Measurements from ENCODE around the gene PRM1. TPM values are rescaled to one million over a fixed set of nuclear protein-coding genes. Genes with fewer than 3 reads are reported as not detected.

The PRM1 gene
- total RNA-seq, 4 donors from 2014 or later = not detected

DNA sequence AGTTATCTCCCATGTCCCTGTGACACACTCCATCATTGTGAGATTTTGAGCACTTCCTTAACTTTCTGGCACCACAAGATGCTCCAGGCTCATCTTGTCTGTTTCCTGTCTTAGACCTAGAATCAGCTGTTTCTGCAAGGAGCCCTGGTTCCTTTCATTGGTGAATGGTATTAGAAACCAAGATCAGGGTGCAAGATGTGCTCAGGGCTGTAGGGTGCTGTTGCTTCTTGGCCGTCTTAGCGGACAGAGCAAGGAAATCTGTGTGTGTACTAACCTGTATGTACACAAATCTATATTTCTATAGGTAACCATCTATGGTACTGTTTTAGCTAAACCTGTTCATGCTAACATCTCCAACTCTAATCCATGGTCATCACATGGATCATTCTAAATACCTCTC lies 8.1 kb upstream of the PRM1 start:
- intact Hi-C loops (cut with DNase I; ENCODE audit: low total_unique reads) = no loop called here
- Histone ChIP-seq H3K9me3 (no peaks in the 10 kb centered on the region), H3K27me3 (no peaks in the 10 kb centered on the region), H3K4me3 (no peak overlapping the region), H3K27ac (no peak overlapping the region), H3K4me1 (no peaks in the 10 kb centered on the region), H3K36me3 (no peaks in the 10 kb centered on the region)
- DNase-seq = no peak
- TF ChIP-seq, protein P1, sequence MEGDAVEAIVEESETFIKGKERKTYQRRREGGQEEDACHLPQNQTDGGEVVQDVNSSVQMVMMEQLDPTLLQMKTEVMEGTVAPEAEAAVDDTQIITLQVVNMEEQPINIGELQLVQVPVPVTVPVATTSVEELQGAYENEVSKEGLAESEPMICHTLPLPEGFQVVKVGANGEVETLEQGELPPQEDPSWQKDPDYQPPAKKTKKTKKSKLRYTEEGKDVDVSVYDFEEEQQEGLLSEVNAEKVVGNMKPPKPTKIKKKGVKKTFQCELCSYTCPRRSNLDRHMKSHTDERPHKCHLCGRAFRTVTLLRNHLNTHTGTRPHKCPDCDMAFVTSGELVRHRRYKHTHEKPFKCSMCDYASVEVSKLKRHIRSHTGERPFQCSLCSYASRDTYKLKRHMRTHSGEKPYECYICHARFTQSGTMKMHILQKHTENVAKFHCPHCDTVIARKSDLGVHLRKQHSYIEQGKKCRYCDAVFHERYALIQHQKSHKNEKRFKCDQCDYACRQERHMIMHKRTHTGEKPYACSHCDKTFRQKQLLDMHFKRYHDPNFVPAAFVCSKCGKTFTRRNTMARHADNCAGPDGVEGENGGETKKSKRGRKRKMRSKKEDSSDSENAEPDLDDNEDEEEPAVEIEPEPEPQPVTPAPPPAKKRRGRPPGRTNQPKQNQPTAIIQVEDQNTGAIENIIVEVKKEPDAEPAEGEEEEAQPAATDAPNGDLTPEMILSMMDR (IDR thresholded peaks at IDR 0.05) = no peak

DNA sequence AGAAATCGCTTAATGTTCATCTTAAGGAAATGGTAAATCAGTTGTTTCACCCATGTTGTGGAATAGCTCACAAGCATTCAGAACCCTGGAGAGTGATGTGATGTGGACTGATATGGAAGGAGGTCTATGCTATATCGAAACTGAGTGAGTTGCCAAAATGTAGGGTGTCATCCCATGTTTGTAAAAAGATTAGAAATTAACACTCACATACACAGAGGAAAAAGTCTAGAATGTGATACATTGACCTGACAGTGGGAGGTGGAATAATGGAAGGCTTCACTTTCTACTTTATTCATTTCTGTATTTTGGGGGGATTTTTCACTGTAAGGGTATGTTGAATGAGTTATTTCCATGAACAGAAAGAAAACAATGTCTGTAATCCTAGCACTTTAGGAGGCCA lies 4.7 kb upstream of the PRM1 start:
- Histone ChIP-seq H3K36me3 (no peaks in the 10 kb centered on the region), H3K9me3 (no peaks in the 10 kb centered on the region), H3K4me1 (no peaks in the 10 kb centered on the region), H3K27ac (no peak overlapping the region), H3K4me3 (no peak overlapping the region), H3K27me3 (no peaks in the 10 kb centered on the region)
- TF ChIP-seq, protein P1 (IDR thresholded peaks at IDR 0.05) = no peak
- TF ChIP-seq POLR2A (IDR thresholded peaks at IDR 0.05) = no peak
- intact Hi-C loops (cut with DNase I; ENCODE audit: low total_unique reads) = no loop called here
- DNase-seq = no peak

DNA sequence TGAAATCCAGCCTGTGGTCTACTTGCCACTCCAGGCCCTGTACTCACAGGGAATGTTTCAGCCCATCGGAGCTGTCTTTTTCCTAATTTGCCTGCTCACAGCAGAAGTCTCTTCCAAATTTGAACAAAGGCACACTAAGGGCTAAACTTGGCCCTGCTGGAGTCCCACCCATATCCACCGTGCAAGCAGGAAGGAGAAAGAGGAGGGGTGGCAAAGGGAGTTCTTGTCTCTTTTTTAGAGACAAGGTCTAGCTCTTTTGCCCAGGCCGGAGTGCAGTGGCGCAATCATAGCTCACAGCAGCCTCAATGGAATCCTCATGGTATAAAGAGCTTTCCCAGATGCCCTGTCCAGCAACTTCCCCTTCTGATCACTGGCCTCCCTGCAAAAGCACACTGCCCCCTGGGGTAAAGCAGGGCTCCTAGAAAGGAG lies 2.7 kb upstream of the PRM1 start:
- no peaks in the 10 kb centered on the region for H3K9me3 ChIP-seq
- H3K4me3 ChIP-seq = no peak overlapping the region
- H3K27ac ChIP-seq = no peak overlapping the region
- intact Hi-C loops (cut with DNase I; ENCODE audit: low total_unique reads) = no loop called here
- H3K4me1 ChIP-seq = no peaks in the 10 kb centered on the region
- TF ChIP-seq, protein P1 (IDR thresholded peaks at IDR 0.05) = no peak
- TF ChIP-seq POLR2A (IDR thresholded peaks at IDR 0.05) = no peak
- H3K27me3 ChIP-seq = no peaks in the 10 kb centered on the region
- H3K36me3 ChIP-seq = no peaks in the 10 kb centered on the region
- DNase-seq = no peak

DNA sequence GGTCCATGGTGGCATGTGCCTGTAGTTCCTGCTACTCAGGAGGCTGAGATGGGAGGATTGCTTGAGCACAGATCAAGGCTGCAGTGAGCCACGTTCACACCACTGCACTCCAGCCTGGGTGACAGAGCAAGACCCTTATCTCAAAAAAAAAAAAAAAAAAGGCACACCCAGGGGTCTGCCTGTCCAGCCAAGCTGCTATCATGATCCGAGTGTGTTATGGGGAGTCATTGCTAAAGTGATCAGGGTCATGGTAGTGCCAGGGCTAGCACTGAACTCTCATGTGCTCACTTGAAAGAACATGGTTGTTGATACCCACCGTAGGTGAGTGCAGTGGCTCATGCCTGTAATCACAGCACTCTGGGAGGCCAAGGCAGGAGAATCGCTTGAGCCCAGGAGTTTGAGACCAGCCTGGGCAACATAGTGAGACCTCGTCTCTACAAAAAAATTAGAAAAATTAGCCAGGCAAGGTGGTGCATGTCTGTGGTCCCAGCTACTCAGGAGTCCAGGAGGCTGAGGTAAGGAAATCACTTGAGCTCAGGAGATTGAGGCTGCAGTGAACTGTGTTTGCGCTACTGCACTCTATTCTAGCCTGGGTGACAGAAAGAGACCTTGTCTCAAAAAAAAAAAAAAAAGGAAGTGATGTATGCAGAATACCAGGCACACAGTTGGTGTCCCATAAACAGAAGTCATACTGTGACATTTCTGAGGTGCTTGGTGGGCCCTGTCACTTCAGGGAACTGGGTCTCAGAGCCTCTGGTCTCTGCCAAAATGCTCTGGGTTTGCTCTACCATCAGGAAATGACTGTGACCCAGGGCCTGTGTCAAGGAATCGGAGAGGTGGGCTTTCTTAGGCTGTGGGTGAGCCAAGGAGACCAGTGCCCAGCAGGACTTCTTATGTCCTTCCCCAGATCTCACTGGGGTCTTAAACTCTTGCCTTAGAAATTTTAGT lies 2.2 kb downstream of the PRM1 start:
- TF ChIP-seq POLR2A (IDR thresholded peaks at IDR 0.05) = no peak
- TF ChIP-seq, protein P1 (IDR thresholded peaks at IDR 0.05) = no peak
- DNase-seq = no peak
- intact Hi-C loops (cut with DNase I; ENCODE audit: low total_unique reads) = no loop called here

DNA sequence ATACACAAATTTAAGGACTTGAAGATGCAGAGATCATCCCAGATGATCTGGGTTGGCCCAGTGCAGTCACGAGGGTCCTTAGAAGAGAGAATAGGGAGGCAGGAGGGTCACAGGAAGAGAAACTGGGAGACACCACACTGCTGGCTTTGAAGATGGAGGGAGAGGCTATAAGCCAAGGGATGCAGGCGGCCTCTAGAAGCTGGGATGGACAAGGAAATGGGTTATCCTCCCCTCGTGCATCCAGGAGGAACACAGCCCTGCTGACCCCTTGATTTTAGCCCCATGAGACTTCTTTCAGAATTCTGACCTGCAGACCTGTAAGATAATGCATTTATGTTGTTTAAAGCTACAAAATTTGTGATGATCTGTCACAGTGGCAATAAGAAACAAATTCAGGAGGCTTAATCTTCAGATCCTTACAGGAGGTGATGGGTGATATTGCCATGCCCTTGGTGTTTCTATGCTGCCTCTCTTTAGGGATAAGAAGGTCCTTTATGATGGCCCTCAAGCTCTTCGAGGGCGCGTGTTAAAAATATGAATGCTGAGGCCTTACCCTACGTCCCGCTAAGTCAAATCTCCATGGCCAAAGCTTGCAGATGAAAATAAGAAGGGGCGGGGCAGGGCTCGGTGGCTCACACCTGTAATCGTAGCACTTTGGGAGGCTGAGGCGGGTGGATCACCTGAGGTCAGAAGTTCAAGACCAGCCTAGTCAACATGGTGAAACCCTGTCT lies 3.4 kb downstream of the PRM1 start:
- Histone ChIP-seq H3K36me3 (no peaks in the 10 kb centered on the region), H3K4me3 (no peak overlapping the region), H3K27ac (no peak overlapping the region), H3K9me3 (no peaks in the 10 kb centered on the region), H3K27me3 (no peaks in the 10 kb centered on the region), H3K4me1 (no peaks in the 10 kb centered on the region)
- TF ChIP-seq, protein P1 (IDR thresholded peaks at IDR 0.05) = no peak
- no peak for TF ChIP-seq POLR2A (IDR thresholded peaks at IDR 0.05)
- DNase-seq = no peak
- intact Hi-C loops (cut with DNase I; ENCODE audit: low total_unique reads) = no loop called here

More for the DNA sequence above, 2.2 kb downstream of the PRM1 start:
- Histone ChIP-seq H3K4me3 (no peak overlapping the region), H3K27ac (no peak overlapping the region), H3K4me1 (no peaks in the 10 kb centered on the region), H3K27me3 (no peaks in the 10 kb centered on the region), H3K36me3 (no peaks in the 10 kb centered on the region), H3K9me3 (no peaks in the 10 kb centered on the region)
